ENCODE measurements around the gene TNS2.

TNS2 gene

DNA sequence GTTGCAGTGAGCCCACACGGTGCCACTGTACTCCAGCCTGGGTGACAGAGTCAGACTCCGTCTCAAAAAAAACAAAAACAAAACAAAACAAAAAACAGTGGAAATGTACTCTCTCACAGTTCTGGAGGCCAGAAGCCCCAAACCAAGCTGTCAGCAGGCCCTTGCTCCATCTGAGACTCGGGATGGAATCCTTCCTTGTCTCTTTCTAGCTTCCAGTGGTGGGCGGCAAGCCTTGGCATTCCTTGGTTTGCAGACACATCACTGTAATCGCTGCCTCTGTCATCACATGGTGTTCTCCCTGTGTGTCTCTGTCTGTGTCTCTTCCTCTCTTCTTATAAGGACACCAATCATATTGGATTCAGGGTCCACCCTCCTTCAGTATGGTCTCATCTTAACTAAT lies 6.4 kb downstream of the TNS2 start:
- H3K27me3 ChIP-seq (replicated peaks in 2 of 5; ENCODE audit: control insufficient read depth in 4 of 5, insufficient read depth in 5 of 5, low read length in 4 of 5), result no peaks in the 10 kb centered on the region
- no peak for DNase-seq
- WGBS (ENCODE audit: insufficient coverage), result 88% methylated on average over 3 of the region's 5 CpGs
- H3K36me3 ChIP-seq (ENCODE audit: control insufficient read depth in 4 of 4, insufficient read depth in 4 of 4, low read length in 3 of 4), result no peaks in the 10 kb centered on the region
- H3K27ac ChIP-seq (ENCODE audit: insufficient read depth in 1 of 2, low read depth in 1 of 2, low read length in 2 of 2, poor library complexity in 1 of 2, severe bottlenecking in 2 of 2), result no peak overlapping the region
- ChIA-PET POLR2A (interaction anchor here (0.7 kb wide), 1 partner anchor 13 kb away, joined by 3 read pairs; no protein-coding TSS in a partner anchor), CTCF (interaction anchor here (1.0 to 4.2 kb wide), 5 partner anchors 9 to 47 kb away, joined by 4 to 44 read pairs (median 11); partner anchors contain the start of gene SOAT2)
- H3K4me1 ChIP-seq (ENCODE audit: control extremely low read depth in 1 of 4, control insufficient read depth in 4 of 4, insufficient read depth in 4 of 4, low read length in 3 of 4), result peaks cover 0 to 12% (median 8%) of the 10 kb centered on the region in 4 experiments
- no peaks in the 10 kb centered on the region for H3K9me3 ChIP-seq (ENCODE audit: control extremely low read depth in 1 of 5, control insufficient read depth in 4 of 5, insufficient read depth in 2 of 5, low read depth in 1 of 5, low read length in 4 of 5)
- H3K4me3 ChIP-seq (ENCODE audit: control insufficient read depth in 1 of 7, extremely low read depth in 1 of 7, insufficient read depth in 4 of 7, low read depth in 2 of 7, low read length in 6 of 7), result no peak overlapping the region

DNA sequence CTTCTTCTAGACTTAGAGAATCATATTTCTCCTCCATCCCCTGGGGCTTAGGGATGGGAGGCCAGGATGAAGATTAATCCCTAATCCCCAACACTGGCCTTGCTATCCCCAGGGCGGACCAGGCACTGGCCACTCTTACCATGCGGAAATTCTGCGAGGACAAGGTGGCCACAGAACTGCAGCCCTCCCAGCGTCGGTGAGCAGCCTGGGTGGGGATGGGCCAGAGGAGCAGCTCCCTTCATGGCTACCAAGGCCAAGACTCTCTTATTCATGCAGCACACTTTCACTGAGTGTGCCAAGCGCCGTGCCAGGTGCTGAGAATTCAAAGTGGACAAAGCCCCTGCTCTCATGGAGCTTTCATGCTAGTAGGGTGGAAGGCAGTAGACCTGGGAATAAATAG lies 7.0 kb downstream of the TNS2 start:
- no peak overlapping the region for H3K4me3 ChIP-seq (ENCODE audit: control insufficient read depth in 1 of 7, extremely low read depth in 1 of 7, insufficient read depth in 4 of 7, low read depth in 2 of 7, low read length in 6 of 7)
- 100% methylated on average over 7 of the region's 7 CpGs for WGBS (ENCODE audit: insufficient coverage)
- no peaks in the 10 kb centered on the region for H3K9me3 ChIP-seq (ENCODE audit: control extremely low read depth in 1 of 5, control insufficient read depth in 4 of 5, insufficient read depth in 2 of 5, low read depth in 1 of 5, low read length in 4 of 5)
- no peak for DNase-seq
- ChIA-PET POLR2A (interaction anchor here (0.7 kb wide), 1 partner anchor 13 kb away, joined by 3 read pairs; no protein-coding TSS in a partner anchor), CTCF (interaction anchor here (1.0 to 4.2 kb wide), 7 partner anchors 10 to 104 kb away, joined by 3 to 23 read pairs (median 4); partner anchors contain the start of gene SOAT2)
- peaks cover 0 to 12% (median 8%) of the 10 kb centered on the region in 4 experiments for H3K4me1 ChIP-seq (ENCODE audit: control extremely low read depth in 1 of 4, control insufficient read depth in 4 of 4, insufficient read depth in 4 of 4, low read length in 3 of 4)
- no peaks in the 10 kb centered on the region for H3K36me3 ChIP-seq (ENCODE audit: control insufficient read depth in 4 of 4, insufficient read depth in 4 of 4, low read length in 3 of 4)
- H3K27me3 ChIP-seq (replicated peaks in 2 of 5; ENCODE audit: control insufficient read depth in 4 of 5, insufficient read depth in 5 of 5, low read length in 4 of 5), result no peaks in the 10 kb centered on the region
- H3K27ac ChIP-seq (ENCODE audit: insufficient read depth in 1 of 2, low read depth in 1 of 2, low read length in 2 of 2, poor library complexity in 1 of 2, severe bottlenecking in 2 of 2), result no peak overlapping the region

DNA sequence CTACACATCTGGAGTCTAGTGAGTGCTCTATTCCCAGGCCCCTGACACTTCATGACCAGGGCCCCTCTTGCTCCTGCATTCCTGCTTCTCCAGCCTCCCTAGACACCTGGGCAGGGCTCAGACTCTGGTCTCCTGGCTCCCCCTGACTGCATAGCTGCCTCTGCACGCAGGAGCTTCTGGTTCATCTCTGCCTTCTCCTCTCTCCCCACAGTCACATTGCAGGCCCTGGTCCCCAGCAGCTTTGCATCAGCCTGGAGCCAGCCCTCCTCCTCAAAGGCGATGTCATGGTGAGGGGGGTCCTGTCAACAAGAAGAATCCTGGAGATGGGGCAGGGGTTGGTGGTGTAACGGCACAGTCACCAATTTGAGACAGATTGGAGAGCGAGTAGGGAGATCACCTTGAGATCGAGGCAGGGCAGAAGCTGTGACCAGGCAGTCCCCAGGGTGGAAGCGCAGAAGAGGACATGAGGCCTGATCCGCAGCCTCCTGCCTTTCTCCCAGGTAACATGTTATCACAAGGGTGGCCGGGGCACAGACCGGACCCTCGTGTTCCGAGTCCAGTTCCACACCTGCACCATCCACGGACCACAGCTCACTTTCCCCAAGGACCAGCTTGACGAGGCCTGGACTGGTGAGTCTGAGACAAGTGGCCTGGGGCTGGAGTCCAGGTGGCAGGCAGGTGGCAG lies 8.1 kb downstream of the TNS2 start:
- no peak for DNase-seq
- H3K36me3 ChIP-seq (ENCODE audit: control insufficient read depth in 4 of 4, insufficient read depth in 4 of 4, low read length in 3 of 4), result no peaks in the 10 kb centered on the region
- no peak overlapping the region for H3K27ac ChIP-seq (ENCODE audit: insufficient read depth in 1 of 2, low read depth in 1 of 2, low read length in 2 of 2, poor library complexity in 1 of 2, severe bottlenecking in 2 of 2)
- peaks cover 0 to 12% (median 8%) of the 10 kb centered on the region in 4 experiments for H3K4me1 ChIP-seq (ENCODE audit: control extremely low read depth in 1 of 4, control insufficient read depth in 4 of 4, insufficient read depth in 4 of 4, low read length in 3 of 4)
- H3K9me3 ChIP-seq (ENCODE audit: control extremely low read depth in 1 of 5, control insufficient read depth in 4 of 5, insufficient read depth in 2 of 5, low read depth in 1 of 5, low read length in 4 of 5), result no peaks in the 10 kb centered on the region
- POLR2A ChIA-PET, result no interaction called here
- 98% methylated on average over 13 of the region's 13 CpGs for WGBS (ENCODE audit: insufficient coverage)
- CTCF ChIA-PET, result interaction anchor here (1.0 to 4.2 kb wide), 6 partner anchors 9 to 103 kb away, joined by 3 to 23 read pairs (median 4); no protein-coding TSS in a partner anchor
- no peak overlapping the region for H3K4me3 ChIP-seq (ENCODE audit: control insufficient read depth in 1 of 7, extremely low read depth in 1 of 7, insufficient read depth in 4 of 7, low read depth in 2 of 7, low read length in 6 of 7)
- H3K27me3 ChIP-seq (replicated peaks in 2 of 5; ENCODE audit: control insufficient read depth in 4 of 5, insufficient read depth in 5 of 5, low read length in 4 of 5), result no peaks in the 10 kb centered on the region

DNA sequence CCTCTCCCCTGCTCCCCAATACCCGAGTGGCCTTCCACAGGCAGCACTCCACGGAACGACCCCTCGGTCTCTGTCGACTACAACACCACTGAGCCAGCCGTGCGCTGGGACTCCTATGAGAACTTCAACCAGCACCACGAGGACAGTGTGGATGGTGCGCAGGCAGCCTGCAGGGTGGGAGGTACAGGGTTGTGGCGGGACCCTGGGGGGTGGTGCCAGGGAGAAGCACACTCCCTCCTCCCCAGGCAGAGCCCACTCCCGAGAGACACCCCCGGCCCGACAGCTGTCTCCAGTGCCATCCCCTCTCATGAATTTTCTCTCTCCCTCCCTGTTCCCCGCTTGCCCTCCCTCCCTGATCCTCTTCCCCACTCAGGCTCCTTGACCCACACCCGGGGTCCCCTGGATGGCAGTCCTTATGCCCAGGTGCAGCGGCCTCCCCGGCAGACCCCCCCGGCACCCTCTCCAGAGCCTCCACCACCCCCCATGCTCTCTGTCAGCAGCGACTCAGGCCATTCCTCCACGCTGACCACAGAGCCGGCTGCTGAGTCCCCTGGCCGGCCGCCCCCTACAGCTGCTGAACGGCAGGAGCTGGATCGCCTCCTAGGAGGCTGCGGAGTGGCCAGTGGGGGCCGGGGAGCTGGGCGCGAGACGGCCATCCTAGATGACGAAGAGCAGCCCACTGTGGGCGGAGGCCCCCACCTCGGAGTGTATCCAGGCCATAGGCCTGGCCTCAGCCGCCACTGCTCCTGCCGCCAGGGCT lies 9.0 kb downstream of the TNS2 start:
- POLR2A ChIA-PET, result no interaction called here
- peaks cover 0 to 2% (median under 1%) of the 10 kb centered on the region in 4 experiments for H3K36me3 ChIP-seq (ENCODE audit: control insufficient read depth in 4 of 4, insufficient read depth in 4 of 4, low read length in 3 of 4)

DNA sequence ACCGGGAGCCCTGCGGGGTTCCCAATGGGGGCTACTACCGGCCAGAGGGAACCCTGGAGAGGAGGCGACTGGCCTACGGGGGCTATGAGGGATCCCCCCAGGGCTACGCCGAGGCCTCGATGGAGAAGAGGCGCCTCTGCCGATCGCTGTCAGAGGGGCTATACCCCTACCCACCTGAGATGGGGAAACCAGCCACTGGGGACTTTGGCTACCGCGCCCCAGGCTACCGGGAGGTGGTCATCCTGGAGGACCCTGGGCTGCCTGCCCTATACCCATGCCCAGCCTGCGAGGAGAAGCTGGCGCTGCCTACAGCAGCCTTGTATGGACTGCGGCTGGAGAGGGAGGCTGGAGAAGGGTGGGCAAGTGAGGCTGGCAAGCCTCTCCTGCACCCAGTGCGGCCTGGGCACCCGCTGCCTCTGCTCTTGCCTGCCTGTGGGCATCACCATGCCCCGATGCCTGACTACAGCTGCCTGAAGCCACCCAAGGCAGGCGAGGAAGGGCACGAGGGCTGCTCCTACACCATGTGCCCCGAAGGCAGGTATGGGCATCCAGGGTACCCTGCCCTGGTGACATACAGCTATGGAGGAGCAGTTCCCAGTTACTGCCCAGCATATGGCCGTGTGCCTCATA lies 9.7 kb downstream of the TNS2 start:
- no peaks in the 10 kb centered on the region for H3K27me3 ChIP-seq (replicated peaks in 2 of 5; ENCODE audit: control insufficient read depth in 4 of 5, insufficient read depth in 5 of 5, low read length in 4 of 5)
- ChIA-PET POLR2A (no interaction called here), CTCF (interaction anchor here (0.7 to 17.4 kb wide), 4 partner anchors 16 to 38 kb away, joined by 3 to 361 read pairs (median 4); partner anchors contain the start of genes IGFBP6 and SOAT2)
- WGBS (ENCODE audit: insufficient coverage), result 94% methylated on average over 23 of the region's 24 CpGs
- peaks cover 0 to 8% (median 3%) of the 10 kb centered on the region in 4 experiments for H3K36me3 ChIP-seq (ENCODE audit: control insufficient read depth in 4 of 4, insufficient read depth in 4 of 4, low read length in 3 of 4)
- no peak overlapping the region for H3K27ac ChIP-seq (ENCODE audit: insufficient read depth in 1 of 2, low read depth in 1 of 2, low read length in 2 of 2, poor library complexity in 1 of 2, severe bottlenecking in 2 of 2)
- peaks cover 0 to 1% (median under 1%) of the 10 kb centered on the region in 4 experiments for H3K4me1 ChIP-seq (ENCODE audit: control extremely low read depth in 1 of 4, control insufficient read depth in 4 of 4, insufficient read depth in 4 of 4, low read length in 3 of 4)
- H3K9me3 ChIP-seq (ENCODE audit: control extremely low read depth in 1 of 5, control insufficient read depth in 4 of 5, insufficient read depth in 2 of 5, low read depth in 1 of 5, low read length in 4 of 5), result no peaks in the 10 kb centered on the region
- no peak overlapping the region for H3K4me3 ChIP-seq (ENCODE audit: control insufficient read depth in 1 of 7, extremely low read depth in 1 of 7, insufficient read depth in 4 of 7, low read depth in 2 of 7, low read length in 6 of 7)
- no peak for DNase-seq

More for the DNA sequence above, 9.0 kb downstream of the TNS2 start:
- Histone ChIP-seq H3K4me3 (ENCODE audit: control insufficient read depth in 1 of 7, extremely low read depth in 1 of 7, insufficient read depth in 4 of 7, low read depth in 2 of 7, low read length in 6 of 7) (no peak overlapping the region), H3K4me1 (ENCODE audit: control extremely low read depth in 1 of 4, control insufficient read depth in 4 of 4, insufficient read depth in 4 of 4, low read length in 3 of 4) (peaks cover 0 to 6% (median 4%) of the 10 kb centered on the region in 4 experiments), H3K27me3 (replicated peaks in 2 of 5; ENCODE audit: control insufficient read depth in 4 of 5, insufficient read depth in 5 of 5, low read length in 4 of 5) (no peaks in the 10 kb centered on the region), H3K27ac (ENCODE audit: insufficient read depth in 1 of 2, low read depth in 1 of 2, low read length in 2 of 2, poor library complexity in 1 of 2, severe bottlenecking in 2 of 2) (no peak overlapping the region), H3K9me3 (ENCODE audit: control extremely low read depth in 1 of 5, control insufficient read depth in 4 of 5, insufficient read depth in 2 of 5, low read depth in 1 of 5, low read length in 4 of 5) (no peaks in the 10 kb centered on the region)
- DNase-seq, result no peak
- CTCF ChIA-PET, result interaction anchor here (0.7 to 2.0 kb wide), 3 partner anchors 8 to 25 kb away, joined by 3 to 11 read pairs (median 5); no protein-coding TSS in a partner anchor
- 93% methylated on average over 28 of the region's 35 CpGs for WGBS (ENCODE audit: insufficient coverage)

DNA sequence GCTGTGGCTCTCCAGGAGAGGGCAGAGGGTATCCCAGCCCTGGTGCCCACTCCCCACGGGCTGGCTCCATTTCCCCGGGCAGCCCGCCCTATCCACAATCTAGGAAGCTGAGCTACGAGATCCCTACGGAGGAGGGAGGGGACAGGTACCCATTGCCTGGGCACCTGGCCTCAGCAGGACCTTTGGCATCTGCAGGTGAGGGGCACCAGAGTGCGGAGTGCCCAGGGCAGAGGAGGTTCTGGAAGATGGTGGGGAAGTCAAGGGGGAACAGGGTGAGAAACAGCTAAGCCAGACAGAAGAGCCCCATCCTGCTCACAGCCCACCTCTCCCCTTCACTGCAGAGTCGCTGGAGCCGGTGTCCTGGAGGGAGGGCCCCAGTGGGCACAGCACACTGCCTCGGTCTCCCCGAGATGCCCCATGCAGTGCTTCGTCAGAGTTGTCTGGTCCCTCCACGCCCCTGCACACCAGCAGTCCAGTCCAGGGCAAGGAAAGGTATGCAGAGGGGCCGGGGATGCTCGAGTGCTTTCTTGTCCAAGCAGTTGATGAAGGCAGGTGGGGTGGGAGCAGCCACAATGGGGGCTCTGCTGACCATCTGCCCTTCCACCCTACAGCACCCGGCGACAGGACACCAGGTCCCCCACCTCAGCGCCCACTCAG lies 10.3 kb downstream of the TNS2 start:
- 94% methylated on average over 12 of the region's 17 CpGs for WGBS (ENCODE audit: insufficient coverage)
- Histone ChIP-seq H3K4me1 (ENCODE audit: control extremely low read depth in 1 of 4, control insufficient read depth in 4 of 4, insufficient read depth in 4 of 4, low read length in 3 of 4) (no peaks in the 10 kb centered on the region), H3K36me3 (ENCODE audit: control insufficient read depth in 4 of 4, insufficient read depth in 4 of 4, low read length in 3 of 4) (peaks cover 0 to 13% (median 5%) of the 10 kb centered on the region in 4 experiments), H3K27me3 (replicated peaks in 2 of 5; ENCODE audit: control insufficient read depth in 4 of 5, insufficient read depth in 5 of 5, low read length in 4 of 5) (no peaks in the 10 kb centered on the region), H3K27ac (ENCODE audit: insufficient read depth in 1 of 2, low read depth in 1 of 2, low read length in 2 of 2, poor library complexity in 1 of 2, severe bottlenecking in 2 of 2) (no peak overlapping the region), H3K4me3 (ENCODE audit: control insufficient read depth in 1 of 7, extremely low read depth in 1 of 7, insufficient read depth in 4 of 7, low read depth in 2 of 7, low read length in 6 of 7) (no peak overlapping the region), H3K9me3 (ENCODE audit: control extremely low read depth in 1 of 5, control insufficient read depth in 4 of 5, insufficient read depth in 2 of 5, low read depth in 1 of 5, low read length in 4 of 5) (no peaks in the 10 kb centered on the region)
- ChIA-PET POLR2A (no interaction called here), CTCF (interaction anchor here (0.7 to 17.4 kb wide), 4 partner anchors 9 to 37 kb away, joined by 3 to 361 read pairs (median 4); partner anchors contain the start of genes IGFBP6 and SOAT2)
- DNase-seq, result no peak
